Measurements from ENCODE around the gene MELTF.

MELTF gene

GRCh38 chr3:197028728-197029510 is 698 bp downstream of the MELTF start:
- no peak overlapping the region for H3K9ac ChIP-seq (ENCODE audit: insufficient read length)
- no peaks in the 10 kb centered on the region for H3K9me3 ChIP-seq (ENCODE audit: low read depth, low read length)
- no peak overlapping the region for H3K27ac ChIP-seq

GRCh38 chr3:197027896-197028727 is 1.5 kb downstream of the MELTF start:
- no peaks in the 10 kb centered on the region for H3K36me3 ChIP-seq (ENCODE audit: insufficient read depth, low read length)

More at GRCh38 chr3:197028728-197029510, 698 bp downstream of the MELTF start:
- Histone ChIP-seq H3K36me3 (ENCODE audit: insufficient read depth, low read length) (no peaks in the 10 kb centered on the region), H3K4me3 (peak overlapping the region; percentile 69)
- TF ChIP-seq EZH2 (IDR thresholded peaks at IDR 0.05) (no peak), FOXP2 (optimal IDR thresholded peaks at IDR 0.05; ENCODE audit: control extremely low read depth, extremely low read length, insufficient read depth) (no peak), POLR2AphosphoS5 (IDR thresholded peaks at IDR 0.05; ENCODE audit: borderline replicate concordance, low read depth, low read length) (no peak)
- no peak for DNase-seq (ENCODE audit: low read depth, low spot score)

GRCh38 chr3:197027151-197027895 is 2.3 kb downstream of the MELTF start:
- DNase-seq (ENCODE audit: low read depth, low spot score): no peak
- Histone ChIP-seq H3K9me3 (ENCODE audit: low read depth, low read length) (no peaks in the 10 kb centered on the region), H3K36me3 (ENCODE audit: insufficient read depth, low read length) (no peaks in the 10 kb centered on the region), H3K27ac (no peak overlapping the region), H3K9ac (ENCODE audit: insufficient read length) (no peak overlapping the region), H3K4me3 (no peak overlapping the region)
- TF ChIP-seq POLR2AphosphoS5 (IDR thresholded peaks at IDR 0.05; ENCODE audit: borderline replicate concordance, low read depth, low read length) (no peak), EZH2 (IDR thresholded peaks at IDR 0.05) (no peak)

More at GRCh38 chr3:197027896-197028727, 1.5 kb downstream of the MELTF start:
- Histone ChIP-seq H3K27ac (no peak overlapping the region), H3K9me3 (ENCODE audit: low read depth, low read length) (no peaks in the 10 kb centered on the region), H3K4me3 (no peak overlapping the region), H3K9ac (ENCODE audit: insufficient read length) (no peak overlapping the region)
- TF ChIP-seq POLR2AphosphoS5 (IDR thresholded peaks at IDR 0.05; ENCODE audit: borderline replicate concordance, low read depth, low read length): no peak
- no peak for TF ChIP-seq EZH2 (IDR thresholded peaks at IDR 0.05)
- TF ChIP-seq FOXP2 (optimal IDR thresholded peaks at IDR 0.05; ENCODE audit: control extremely low read depth, extremely low read length, insufficient read depth): no peak
- DNase-seq (ENCODE audit: low read depth, low spot score): no peak

- no peak overlapping the region for H3K27ac ChIP-seq
- H3K9ac ChIP-seq (ENCODE audit: insufficient read length): no peak overlapping the region
- no peak overlapping the region for H3K4me3 ChIP-seq
- H3K36me3 ChIP-seq (ENCODE audit: insufficient read depth, low read length): no peaks in the 10 kb centered on the region
- DNase-seq (ENCODE audit: low read depth, low spot score): no peak
- TF ChIP-seq EZH2 (IDR thresholded peaks at IDR 0.05) (no peak), FOXP2 (optimal IDR thresholded peaks at IDR 0.05; ENCODE audit: control extremely low read depth, extremely low read length, insufficient read depth) (no peak), POLR2AphosphoS5 (IDR thresholded peaks at IDR 0.05; ENCODE audit: borderline replicate concordance, low read depth, low read length) (no peak)
- no peaks in the 10 kb centered on the region for H3K9me3 ChIP-seq (ENCODE audit: low read depth, low read length)
These were observed 3.1 kb downstream of the MELTF start for GRCh38 chr3:197026481-197026866.

- TF ChIP-seq POLR2AphosphoS5 (IDR thresholded peaks at IDR 0.05; ENCODE audit: borderline replicate concordance, low read depth, low read length) (no peak), FOXP2 (optimal IDR thresholded peaks at IDR 0.05; ENCODE audit: control extremely low read depth, extremely low read length, insufficient read depth) (no peak), EZH2 (IDR thresholded peaks at IDR 0.05) (no peak)
- no peak overlapping the region for H3K27ac ChIP-seq
- no peak overlapping the region for H3K4me3 ChIP-seq
- H3K36me3 ChIP-seq (ENCODE audit: insufficient read depth, low read length): no peaks in the 10 kb centered on the region
- H3K9me3 ChIP-seq (ENCODE audit: low read depth, low read length): no peaks in the 10 kb centered on the region
- no peak for DNase-seq (ENCODE audit: low read depth, low spot score)
- H3K9ac ChIP-seq (ENCODE audit: insufficient read length): no peak overlapping the region
These were observed 3.7 kb downstream of the MELTF start for GRCh38 chr3:197025736-197026480.

GRCh38 chr3:197024881-197025735 is 4.5 kb downstream of the MELTF start:
- Histone ChIP-seq H3K9me3 (ENCODE audit: low read depth, low read length) (no peaks in the 10 kb centered on the region), H3K36me3 (ENCODE audit: insufficient read depth, low read length) (no peaks in the 10 kb centered on the region), H3K4me3 (no peak overlapping the region), H3K27ac (no peak overlapping the region), H3K9ac (ENCODE audit: insufficient read length) (no peak overlapping the region)
- TF ChIP-seq FOXP2 (optimal IDR thresholded peaks at IDR 0.05; ENCODE audit: control extremely low read depth, extremely low read length, insufficient read depth): no peak
- TF ChIP-seq POLR2AphosphoS5 (IDR thresholded peaks at IDR 0.05; ENCODE audit: borderline replicate concordance, low read depth, low read length): no peak
- no peak for TF ChIP-seq EZH2 (IDR thresholded peaks at IDR 0.05)
- DNase-seq (ENCODE audit: low read depth, low spot score): no peak
